ENCODE results near the gene APEX1. TPM values are rescaled to one million over a fixed set of nuclear protein-coding genes. Genes with fewer than 3 reads are reported as not detected.
"Not testable (repeated sequence)": the region's sequence is repeated elsewhere in the genome, so short reads cannot be mapped to it uniquely, and the experiment has no call there.

APEX1 gene
- total RNA-seq, 1 experiment from 2014 or later = 106 TPM

- Histone ChIP-seq H3K36me3 (replicated peaks; ENCODE audit: control insufficient read depth, insufficient read depth, low read length) (no peaks in the 10 kb centered on the region), H3K27me3 (ENCODE audit: control insufficient read depth, insufficient read depth, low read length) (no peaks in the 10 kb centered on the region), H3K4me3 (ENCODE audit: insufficient read depth, low read depth, low read length) (no peak overlapping the region)
- no peak for DNase-seq
These were observed 27.6 kb upstream of the APEX1 start for GRCh38 chr14:20427231-20428009.

- Histone ChIP-seq H3K36me3 (replicated peaks; ENCODE audit: control insufficient read depth, insufficient read depth, low read length) (no peaks in the 10 kb centered on the region), H3K4me3 (ENCODE audit: insufficient read depth, low read depth, low read length) (no peak overlapping the region), H3K27me3 (ENCODE audit: control insufficient read depth, insufficient read depth, low read length) (no peaks in the 10 kb centered on the region)
- DNase-seq = no peak
These were observed 27.0 kb upstream of the APEX1 start for GRCh38 chr14:20428010-20428365.

- H3K4me3 ChIP-seq (ENCODE audit: insufficient read depth, low read depth, low read length) = no peak overlapping the region
- DNase-seq = no peak
- H3K27me3 ChIP-seq (ENCODE audit: control insufficient read depth, insufficient read depth, low read length) = no peaks in the 10 kb centered on the region
- no peaks in the 10 kb centered on the region for H3K36me3 ChIP-seq (replicated peaks; ENCODE audit: control insufficient read depth, insufficient read depth, low read length)
These were observed 26.2 kb upstream of the APEX1 start for GRCh38 chr14:20428802-20429201.

GRCh38 chr14:20429801-20430669 lies 25.0 kb upstream of the APEX1 start:
- no peak for DNase-seq
- H3K36me3 ChIP-seq (replicated peaks; ENCODE audit: control insufficient read depth, insufficient read depth, low read length) = no peaks in the 10 kb centered on the region
- no peaks in the 10 kb centered on the region for H3K27me3 ChIP-seq (ENCODE audit: control insufficient read depth, insufficient read depth, low read length)
- H3K4me3 ChIP-seq (ENCODE audit: insufficient read depth, low read depth, low read length) = no peak overlapping the region

- Histone ChIP-seq H3K36me3 (replicated peaks; ENCODE audit: control insufficient read depth, insufficient read depth, low read length) (no peaks in the 10 kb centered on the region), H3K4me3 (ENCODE audit: insufficient read depth, low read depth, low read length) (peak overlapping the region; percentile 17; the same call in 1 of the 2 replicates), H3K27me3 (ENCODE audit: control insufficient read depth, insufficient read depth, low read length) (no peaks in the 10 kb centered on the region; the same call in 1 of the 2 replicates)
- DNase-seq = peak; percentile 77
These were observed 20.1 kb upstream of the APEX1 start for GRCh38 chr14:20434701-20435581.

GRCh38 chr14:20435582-20436362 lies 19.3 kb upstream of the APEX1 start, which contains the start of gene KLHL33:
Gene KLHL33 (minus strand): TSS chr14:20436166. CDS start chr14:20435811, 355 bp downstream.
- DNase-seq = no peak
- no peaks in the 10 kb centered on the region for H3K36me3 ChIP-seq (replicated peaks; ENCODE audit: control insufficient read depth, insufficient read depth, low read length)
- peak within 1 kb of the TSS; percentile 17; the same call in 1 of the 2 replicates for H3K4me3 ChIP-seq (ENCODE audit: insufficient read depth, low read depth, low read length)
- H3K27me3 ChIP-seq (ENCODE audit: control insufficient read depth, insufficient read depth, low read length) = no peaks in the 10 kb centered on the region; the same call in 1 of the 2 replicates

- no peak overlapping the region for H3K4me3 ChIP-seq (ENCODE audit: insufficient read depth, low read depth, low read length)
- no peaks in the 10 kb centered on the region; the same call in 1 of the 2 replicates for H3K27me3 ChIP-seq (ENCODE audit: control insufficient read depth, insufficient read depth, low read length)
- no peak for DNase-seq
- H3K36me3 ChIP-seq (replicated peaks; ENCODE audit: control insufficient read depth, insufficient read depth, low read length) = no peaks in the 10 kb centered on the region
These were observed 18.7 kb upstream of the APEX1 start for GRCh38 chr14:20436363-20436755.

- H3K36me3 ChIP-seq (replicated peaks; ENCODE audit: control insufficient read depth, insufficient read depth, low read length) = no peaks in the 10 kb centered on the region
- H3K27me3 ChIP-seq (ENCODE audit: control insufficient read depth, insufficient read depth, low read length) = no peaks in the 10 kb centered on the region; the same call in 1 of the 2 replicates
- no peak overlapping the region for H3K4me3 ChIP-seq (ENCODE audit: insufficient read depth, low read depth, low read length)
- no peak for DNase-seq
These were observed 16.4 kb upstream of the APEX1 start for GRCh38 chr14:20438664-20439063.

GRCh38 chr14:20440465-20440864 lies 14.6 kb upstream of the APEX1 start:
- no peaks in the 10 kb centered on the region for H3K36me3 ChIP-seq (replicated peaks; ENCODE audit: control insufficient read depth, insufficient read depth, low read length)
- no peak for DNase-seq
- no peak overlapping the region for H3K4me3 ChIP-seq (ENCODE audit: insufficient read depth, low read depth, low read length)
- H3K27me3 ChIP-seq (ENCODE audit: control insufficient read depth, insufficient read depth, low read length) = no peaks in the 10 kb centered on the region; the same call in 1 of the 2 replicates

- DNase-seq = no peak
- Histone ChIP-seq H3K36me3 (replicated peaks; ENCODE audit: control insufficient read depth, insufficient read depth, low read length) (peaks cover 2% of the 10 kb centered on the region; the same call in 1 of the 2 replicates), H3K27me3 (ENCODE audit: control insufficient read depth, insufficient read depth, low read length) (no peaks in the 10 kb centered on the region; the same call in 1 of the 2 replicates), H3K4me3 (ENCODE audit: insufficient read depth, low read depth, low read length) (no peak overlapping the region)
These were observed 14.1 kb upstream of the APEX1 start for GRCh38 chr14:20440882-20441281.

GRCh38 chr14:20441461-20441860 lies 13.6 kb upstream of the APEX1 start:
- DNase-seq = no peak
- Histone ChIP-seq H3K36me3 (replicated peaks; ENCODE audit: control insufficient read depth, insufficient read depth, low read length) (peaks cover 6% of the 10 kb centered on the region), H3K4me3 (ENCODE audit: insufficient read depth, low read depth, low read length) (no peak overlapping the region), H3K27me3 (ENCODE audit: control insufficient read depth, insufficient read depth, low read length) (no peaks in the 10 kb centered on the region)

- not testable (repeated sequence) for H3K4me3 ChIP-seq (ENCODE audit: insufficient read depth, low read depth, low read length); H3K27me3 ChIP-seq (ENCODE audit: control insufficient read depth, insufficient read depth, low read length); DNase-seq
- peaks cover 25% of the 10 kb centered on the region for H3K36me3 ChIP-seq (replicated peaks; ENCODE audit: control insufficient read depth, insufficient read depth, low read length)
These were observed 11.4 kb upstream of the APEX1 start for GRCh38 chr14:20443650-20444049.

- Histone ChIP-seq H3K4me3 (ENCODE audit: insufficient read depth, low read depth, low read length) (no peak overlapping the region), H3K27me3 (ENCODE audit: control insufficient read depth, insufficient read depth, low read length) (no peaks in the 10 kb centered on the region), H3K36me3 (replicated peaks; ENCODE audit: control insufficient read depth, insufficient read depth, low read length) (peaks cover 36% of the 10 kb centered on the region)
These were observed 8.1 kb upstream of the APEX1 start for GRCh38 chr14:20446889-20447288.

More at GRCh38 chr14:20446889-20447288, 8.1 kb upstream of the APEX1 start:
- no peak for DNase-seq

All from H7 (cell line).